ENCODE measurements around the gene MRPS18A.

The MRPS18A gene

DNA sequence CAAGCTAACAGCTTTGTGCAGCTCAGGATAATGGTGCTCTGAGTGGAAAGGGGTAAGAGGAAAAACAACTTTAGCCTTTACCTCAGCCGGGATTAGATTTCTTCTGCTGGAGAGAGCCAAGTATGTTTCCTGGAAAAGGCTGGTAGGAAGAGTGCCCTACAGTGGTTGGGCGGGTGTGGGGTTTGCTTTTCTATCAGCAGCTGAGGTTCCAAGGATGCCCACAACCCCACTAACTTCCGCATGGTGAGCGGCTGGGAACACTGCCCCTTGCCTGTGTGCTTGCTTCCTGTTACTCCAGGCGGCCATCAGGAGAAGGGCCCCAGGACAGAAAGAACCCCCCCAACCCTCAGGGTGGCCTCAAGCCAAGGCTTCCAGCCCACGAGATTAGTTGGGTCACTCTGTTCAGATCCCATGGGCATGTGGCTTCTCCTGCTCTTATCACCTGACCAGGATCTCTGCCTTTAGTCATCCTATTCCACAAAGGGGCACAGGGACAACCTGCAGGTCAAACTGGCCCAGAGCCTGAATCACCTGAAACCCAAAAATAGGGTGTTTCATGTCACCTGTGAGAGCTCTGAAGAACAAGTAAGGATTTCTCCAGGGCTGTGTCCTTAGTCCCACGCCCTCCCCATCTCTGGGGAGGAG is 10.5 kb downstream of the MRPS18A start:
- no peaks in the 10 kb centered on the region for H3K9me3 Mint-ChIP-seq
- no peaks in the 10 kb centered on the region for H3K4me1 Mint-ChIP-seq (ENCODE audit: low read depth)
- H3K36me3 Mint-ChIP-seq (ENCODE audit: low read depth) = peaks cover 99% of the 10 kb centered on the region
- no peak overlapping the region for H3K27ac Mint-ChIP-seq
- no peaks in the 10 kb centered on the region for H3K27me3 Mint-ChIP-seq
- no peak overlapping the region for H3K4me3 Mint-ChIP-seq
- intact Hi-C loops (cut with micrococcal nuclease) = no loop called here

DNA sequence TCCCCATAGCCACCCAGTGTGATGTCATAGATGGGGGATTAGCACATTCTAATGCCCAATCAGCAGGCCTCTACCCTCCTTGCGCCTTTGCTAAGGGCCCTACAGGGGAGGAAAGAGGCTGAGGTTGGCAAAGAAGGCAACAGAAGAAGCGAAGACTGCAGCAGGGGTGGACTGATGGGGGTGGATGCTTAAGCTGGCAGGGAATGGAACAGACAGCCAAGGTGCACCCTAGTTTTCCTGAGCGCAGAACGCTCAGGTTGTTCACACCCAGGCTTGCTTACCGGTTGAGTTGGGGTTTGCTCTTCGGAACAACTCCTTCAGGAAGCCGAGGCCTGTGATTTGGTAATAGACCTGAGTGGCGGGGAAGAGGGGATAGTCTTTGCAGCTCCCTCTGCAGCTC is 12.7 kb downstream of the MRPS18A start:
- peaks cover 8% of the 10 kb centered on the region for H3K4me1 Mint-ChIP-seq (ENCODE audit: low read depth)
- no peaks in the 10 kb centered on the region for H3K27me3 Mint-ChIP-seq
- H3K9me3 Mint-ChIP-seq = no peaks in the 10 kb centered on the region
- no peak overlapping the region for H3K27ac Mint-ChIP-seq
- intact Hi-C loops (cut with micrococcal nuclease) = no loop called here
- no peak overlapping the region for H3K4me3 Mint-ChIP-seq
- H3K36me3 Mint-ChIP-seq (ENCODE audit: low read depth) = peaks cover 99% of the 10 kb centered on the region

DNA sequence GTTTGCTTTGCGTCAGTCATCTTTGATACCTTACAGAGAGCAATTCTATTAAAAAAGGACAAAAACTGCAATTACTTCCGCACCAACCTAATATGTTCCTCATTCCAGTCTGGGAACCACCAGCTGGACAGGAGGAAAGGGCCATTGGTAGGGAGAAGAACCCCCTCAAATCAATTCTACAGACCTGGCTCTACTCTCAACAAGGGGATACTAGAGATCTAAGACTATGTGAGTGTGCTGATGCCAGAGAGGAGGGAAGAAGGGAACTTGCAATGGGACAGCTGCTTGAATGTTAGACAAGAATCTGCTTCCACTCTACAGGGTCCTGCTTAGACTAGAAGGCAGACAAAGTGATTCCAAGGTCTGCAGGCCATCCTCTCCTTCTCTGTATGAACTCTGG is 13.3 kb downstream of the MRPS18A start:
- H3K9me3 Mint-ChIP-seq = no peaks in the 10 kb centered on the region
- H3K4me3 Mint-ChIP-seq = no peak overlapping the region
- H3K36me3 Mint-ChIP-seq (ENCODE audit: low read depth) = peaks cover 97% of the 10 kb centered on the region
- H3K27ac Mint-ChIP-seq = no peak overlapping the region
- no peaks in the 10 kb centered on the region for H3K27me3 Mint-ChIP-seq
- H3K4me1 Mint-ChIP-seq (ENCODE audit: low read depth) = peaks cover 12% of the 10 kb centered on the region
- intact Hi-C loops (cut with micrococcal nuclease) = no loop called here

DNA sequence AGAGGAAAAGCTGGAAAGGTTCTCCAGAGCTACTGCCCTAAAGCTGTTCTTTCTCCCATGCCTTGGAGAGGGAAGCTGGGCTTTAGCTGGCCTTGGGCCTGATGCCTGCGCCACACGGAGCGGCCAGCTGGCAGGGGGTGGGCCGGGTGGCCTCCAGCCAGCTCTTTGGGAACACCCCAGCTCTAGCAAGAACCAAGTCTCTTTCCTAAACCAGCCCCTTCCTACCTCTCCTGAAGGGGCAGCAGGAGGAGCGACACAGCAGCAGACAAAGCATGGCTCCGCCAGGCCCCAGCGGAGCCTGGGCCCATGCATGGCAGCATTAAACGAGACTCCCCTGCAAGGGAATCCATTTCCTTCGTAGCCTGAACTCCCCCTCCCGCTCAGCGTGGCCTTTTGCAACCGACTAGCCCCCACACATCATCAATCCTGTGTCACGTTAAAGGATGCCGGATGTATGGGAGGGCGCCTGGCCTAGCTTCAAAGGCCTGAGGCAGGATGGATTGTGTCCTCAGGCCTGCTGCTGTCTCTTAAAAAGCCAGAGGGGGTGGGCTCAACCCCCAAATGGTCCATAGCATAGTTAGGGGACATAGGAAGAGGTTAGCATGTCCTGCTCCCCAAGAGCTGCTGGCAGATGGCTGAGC is 14.0 kb downstream of the MRPS18A start:
- Mint-ChIP-seq H3K4me3 (no peak overlapping the region), H3K4me1 (ENCODE audit: low read depth) (peaks cover 12% of the 10 kb centered on the region), H3K36me3 (ENCODE audit: low read depth) (peaks cover 90% of the 10 kb centered on the region), H3K27me3 (peaks cover 3% of the 10 kb centered on the region), H3K9me3 (no peaks in the 10 kb centered on the region), H3K27ac (no peak overlapping the region)
- intact Hi-C loops (cut with micrococcal nuclease) = no loop called here

DNA sequence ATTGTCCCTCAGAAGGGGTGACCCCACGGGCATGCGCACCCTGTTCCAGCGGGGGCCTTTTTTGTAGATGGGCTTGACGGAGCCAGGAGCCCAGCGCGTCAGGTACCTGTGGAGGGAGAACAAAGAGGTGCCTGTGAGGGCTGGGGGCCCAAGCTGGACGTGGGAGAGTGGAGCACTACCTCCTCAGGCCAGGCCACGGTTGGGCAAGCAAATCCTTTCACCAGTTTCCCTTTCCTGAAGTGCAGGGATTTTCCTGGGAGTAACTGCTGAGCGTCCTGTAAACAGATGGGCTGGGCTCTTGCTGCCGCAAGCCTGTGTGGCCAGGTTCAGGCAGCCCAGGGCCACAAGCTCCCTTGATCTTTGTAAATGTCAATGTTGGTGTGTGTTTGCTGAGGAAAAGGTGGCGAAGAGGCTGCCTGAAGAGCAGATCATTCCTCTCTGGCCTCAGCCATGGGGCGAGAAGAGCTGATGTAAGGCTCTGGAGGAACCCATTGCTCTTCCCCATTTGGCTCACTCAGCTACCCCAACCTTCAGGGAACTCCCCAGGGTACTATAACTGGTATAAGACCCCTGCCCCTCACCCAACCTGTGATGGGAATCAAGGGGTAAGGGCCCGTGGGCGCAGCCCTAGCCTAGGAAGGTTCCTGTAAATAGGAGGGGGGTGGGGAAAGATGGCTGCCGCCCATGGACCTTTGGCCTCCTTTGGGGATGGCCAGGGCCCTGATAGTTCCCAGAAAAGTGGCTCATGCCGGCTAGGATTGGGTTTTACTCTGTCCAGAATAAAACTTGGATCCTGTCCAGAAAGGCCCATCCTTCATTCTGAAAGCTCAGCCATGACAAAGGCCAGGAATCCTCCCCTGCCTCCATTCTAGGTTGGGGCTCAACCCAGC is 15.5 kb downstream of the MRPS18A start:
- H3K27ac Mint-ChIP-seq = no peak overlapping the region
- H3K4me1 Mint-ChIP-seq (ENCODE audit: low read depth) = peaks cover 27% of the 10 kb centered on the region
- H3K9me3 Mint-ChIP-seq = no peaks in the 10 kb centered on the region
- intact Hi-C loops (cut with micrococcal nuclease) = no loop called here
- H3K4me3 Mint-ChIP-seq = no peak overlapping the region
- peaks cover 75% of the 10 kb centered on the region for H3K36me3 Mint-ChIP-seq (ENCODE audit: low read depth)
- H3K27me3 Mint-ChIP-seq = peaks cover 18% of the 10 kb centered on the region

DNA sequence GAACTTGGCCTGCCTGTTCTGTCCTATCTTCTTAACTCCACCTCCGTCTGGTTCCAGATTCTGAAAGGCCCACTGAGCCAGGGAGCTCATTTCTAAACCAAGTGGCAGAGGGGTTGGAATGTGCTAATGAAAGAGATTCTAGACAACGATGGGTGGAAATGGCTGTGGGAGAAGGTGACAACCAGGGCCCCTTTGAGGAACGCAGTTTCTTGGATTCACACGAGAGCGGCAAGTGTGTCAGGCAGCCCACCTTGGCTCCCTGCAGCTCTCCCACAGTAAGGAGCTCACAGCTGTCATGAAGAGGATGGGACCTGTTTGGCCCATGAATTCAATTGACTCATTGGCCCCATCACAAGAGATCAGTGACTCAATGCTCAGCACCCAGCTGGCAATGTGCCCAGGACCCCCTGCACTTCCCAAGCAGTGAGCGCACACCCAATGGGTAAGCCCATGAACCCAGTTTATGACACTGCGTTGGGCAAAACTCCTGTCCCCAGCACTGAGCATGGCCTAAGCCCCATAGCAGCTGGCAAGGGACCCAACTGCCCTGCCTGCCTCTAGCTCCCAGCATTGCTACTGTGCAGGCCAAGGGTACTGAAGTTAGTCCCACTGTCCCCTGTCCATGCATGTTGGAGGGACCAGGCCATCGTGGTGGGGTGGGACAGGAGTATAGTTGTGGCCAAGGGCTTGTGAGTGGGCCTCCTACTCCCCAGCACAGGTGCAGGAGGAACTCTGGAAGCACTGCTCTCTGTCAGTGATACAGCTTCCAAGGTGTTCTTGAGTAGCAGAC is 16.4 kb downstream of the MRPS18A start:
- Mint-ChIP-seq H3K4me1 (ENCODE audit: low read depth) (peaks cover 28% of the 10 kb centered on the region), H3K9me3 (no peaks in the 10 kb centered on the region), H3K4me3 (no peak overlapping the region), H3K36me3 (ENCODE audit: low read depth) (peaks cover 67% of the 10 kb centered on the region), H3K27ac (no peak overlapping the region), H3K27me3 (peaks cover 24% of the 10 kb centered on the region)
- intact Hi-C loops (cut with micrococcal nuclease) = no loop called here

DNA sequence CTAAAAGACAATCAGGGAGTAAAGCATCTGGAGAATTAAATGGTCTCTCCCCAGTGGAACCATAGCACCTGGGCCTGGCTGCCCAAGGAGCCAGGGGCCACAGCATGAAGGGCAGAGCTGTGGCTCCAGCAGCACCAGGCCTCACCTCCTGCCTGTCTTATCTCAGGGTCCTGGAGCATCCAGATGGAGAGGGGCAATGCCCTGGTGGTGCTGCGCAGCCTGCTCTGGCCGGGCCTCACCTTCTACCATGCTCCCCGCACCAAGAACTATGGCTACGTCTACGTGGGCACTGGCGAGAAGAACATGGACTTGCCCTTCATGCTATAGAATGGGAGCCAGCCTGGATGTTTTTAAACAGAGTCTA is 17.0 kb downstream of the MRPS18A start:
- Mint-ChIP-seq H3K4me3 (no peak overlapping the region), H3K27ac (no peak overlapping the region), H3K4me1 (ENCODE audit: low read depth) (peaks cover 28% of the 10 kb centered on the region), H3K9me3 (no peaks in the 10 kb centered on the region), H3K27me3 (peaks cover 30% of the 10 kb centered on the region), H3K36me3 (ENCODE audit: low read depth) (peaks cover 61% of the 10 kb centered on the region)
- intact Hi-C loops (cut with micrococcal nuclease) = no loop called here

DNA sequence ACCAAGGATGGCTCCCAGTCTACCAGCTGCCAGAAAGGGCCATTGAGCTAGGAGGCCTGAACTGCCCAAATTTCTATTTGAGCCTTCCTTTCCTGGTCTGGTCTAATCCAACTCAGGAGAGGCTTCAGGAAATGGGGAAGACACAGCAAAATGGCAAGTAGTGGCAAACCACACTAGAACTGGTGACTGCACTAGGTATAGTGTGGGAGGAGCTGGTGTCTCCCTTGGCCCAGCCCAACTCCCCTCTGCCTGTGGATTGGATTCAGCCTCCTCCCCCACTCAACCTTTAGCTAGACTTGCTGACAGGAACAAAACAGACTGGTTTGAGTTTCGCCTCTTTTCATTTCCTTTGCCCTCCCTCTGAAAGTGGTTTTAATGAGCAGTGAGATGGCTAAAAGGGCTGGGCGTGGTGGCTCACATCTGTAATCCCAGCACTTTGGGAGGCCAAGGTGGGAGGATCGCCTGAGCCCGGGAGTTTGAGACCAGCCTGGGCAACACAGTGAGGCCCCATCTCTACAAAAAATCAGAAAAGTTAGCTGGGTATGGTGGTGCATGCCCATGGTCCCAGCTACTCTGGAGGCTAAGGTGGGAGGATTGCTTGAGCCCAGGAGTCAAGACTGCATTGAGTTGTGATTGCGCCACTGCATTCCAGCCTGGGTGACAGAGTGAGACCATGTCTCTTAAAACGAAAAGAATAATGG is 17.5 kb downstream of the MRPS18A start:
- no peak overlapping the region for H3K4me3 Mint-ChIP-seq
- intact Hi-C loops (cut with micrococcal nuclease) = loop anchor here (5.0 kb wide), 1 partner anchor 87 kb away; no protein-coding TSS in a partner anchor
- H3K36me3 Mint-ChIP-seq (ENCODE audit: low read depth) = peaks cover 56% of the 10 kb centered on the region
- no peak overlapping the region for H3K27ac Mint-ChIP-seq
- H3K27me3 Mint-ChIP-seq = peaks cover 32% of the 10 kb centered on the region
- H3K9me3 Mint-ChIP-seq = no peaks in the 10 kb centered on the region
- peaks cover 28% of the 10 kb centered on the region for H3K4me1 Mint-ChIP-seq (ENCODE audit: low read depth)

DNA sequence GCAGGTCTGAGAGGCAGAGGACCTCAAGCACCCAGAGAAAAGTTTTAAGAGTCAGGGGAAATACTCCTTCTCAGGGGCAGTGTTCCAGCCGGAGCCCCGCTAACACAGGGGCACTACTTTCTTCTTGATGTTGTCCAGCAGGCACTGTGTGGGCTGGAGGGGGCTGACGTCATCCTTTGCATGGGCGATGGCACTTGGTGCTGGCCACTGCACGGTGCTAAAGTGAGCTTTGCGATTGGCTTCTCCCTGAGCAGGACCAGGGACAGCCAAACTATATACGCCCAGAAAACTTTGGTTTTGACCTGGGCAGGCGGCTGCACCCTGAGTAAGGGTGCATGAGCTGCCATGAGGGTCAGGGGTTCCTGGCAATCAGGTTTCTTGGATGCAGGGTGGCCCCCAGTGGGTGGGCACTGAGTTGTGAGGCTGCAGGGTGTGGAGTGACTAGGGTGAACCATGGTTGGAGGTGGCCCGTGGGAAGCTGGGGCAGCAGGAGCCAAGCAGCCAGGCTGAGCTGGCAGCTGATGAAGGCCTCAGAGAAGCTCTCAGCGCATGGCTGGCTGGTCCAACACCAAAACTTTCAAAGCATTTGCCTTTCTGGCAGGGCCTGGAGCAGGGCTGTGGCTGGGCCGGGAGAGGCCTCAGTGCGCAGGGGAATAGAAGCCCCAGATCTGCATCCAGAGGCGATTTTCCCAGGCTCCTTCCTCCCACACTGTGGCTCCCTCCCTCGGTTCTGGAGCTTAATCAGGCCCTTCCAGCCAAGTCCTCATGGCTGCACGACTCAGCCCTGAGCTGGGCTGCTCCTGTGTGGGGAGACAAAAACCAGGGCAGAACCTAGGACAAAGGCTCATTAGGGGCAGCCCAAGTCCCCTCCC is 18.3 kb downstream of the MRPS18A start:
- Mint-ChIP-seq H3K36me3 (ENCODE audit: low read depth) (peaks cover 48% of the 10 kb centered on the region), H3K4me1 (ENCODE audit: low read depth) (peaks cover 28% of the 10 kb centered on the region), H3K9me3 (no peaks in the 10 kb centered on the region), H3K27ac (no peak overlapping the region), H3K27me3 (peaks cover 32% of the 10 kb centered on the region), H3K4me3 (no peak overlapping the region)
- intact Hi-C loops (cut with micrococcal nuclease) = loop anchor here (5.0 kb wide), 1 partner anchor 88 kb away; no protein-coding TSS in a partner anchor

DNA sequence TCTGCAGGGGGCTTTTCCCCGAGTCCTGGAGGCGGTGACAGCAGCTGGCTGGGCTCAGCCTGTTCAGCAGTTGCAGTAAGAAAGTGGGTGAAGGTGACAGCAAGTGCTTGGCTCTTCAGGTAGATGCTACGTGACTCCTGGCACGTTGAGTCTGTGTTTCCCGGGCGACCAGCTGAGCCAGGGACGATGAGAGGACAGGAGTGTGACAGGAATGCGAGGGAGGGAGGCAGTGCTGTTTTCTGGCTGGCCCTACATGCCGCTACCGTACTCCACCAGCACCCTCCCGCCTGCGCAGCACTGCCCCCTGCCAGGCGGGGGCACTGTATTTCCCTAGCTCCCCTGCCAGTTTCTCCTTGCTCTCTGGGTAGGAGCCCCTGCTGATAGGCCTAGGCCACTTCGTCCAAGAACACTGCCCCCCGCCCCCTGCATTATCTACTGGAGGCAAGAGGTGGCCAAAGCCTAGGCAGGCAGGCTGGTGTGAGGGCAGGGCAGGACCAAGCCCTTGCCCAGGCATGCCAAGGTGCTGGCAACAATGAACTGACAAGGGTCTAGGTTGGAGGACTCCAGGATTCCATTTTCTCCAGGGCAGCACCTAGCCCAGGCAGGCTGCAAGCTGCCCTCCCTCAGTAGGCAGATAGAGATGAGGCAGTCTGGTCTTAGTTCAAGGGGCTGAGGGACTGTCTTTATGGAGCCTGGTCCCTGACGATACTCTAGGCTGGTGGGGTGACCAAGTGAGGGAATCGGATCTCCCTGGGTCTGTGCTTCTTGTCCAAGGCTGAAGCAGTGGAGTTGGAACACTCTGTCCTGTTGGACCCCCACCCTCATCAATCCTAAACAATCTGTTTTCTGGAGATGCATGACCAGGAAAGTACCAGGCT is 19.2 kb downstream of the MRPS18A start:
- Mint-ChIP-seq H3K27me3 (peaks cover 32% of the 10 kb centered on the region), H3K9me3 (no peaks in the 10 kb centered on the region), H3K27ac (no peak overlapping the region), H3K4me1 (ENCODE audit: low read depth) (peaks cover 28% of the 10 kb centered on the region), H3K36me3 (ENCODE audit: low read depth) (peaks cover 39% of the 10 kb centered on the region), H3K4me3 (no peak overlapping the region)
- intact Hi-C loops (cut with micrococcal nuclease) = loop anchor here (5.0 kb wide), 1 partner anchor 89 kb away; no protein-coding TSS in a partner anchor

DNA sequence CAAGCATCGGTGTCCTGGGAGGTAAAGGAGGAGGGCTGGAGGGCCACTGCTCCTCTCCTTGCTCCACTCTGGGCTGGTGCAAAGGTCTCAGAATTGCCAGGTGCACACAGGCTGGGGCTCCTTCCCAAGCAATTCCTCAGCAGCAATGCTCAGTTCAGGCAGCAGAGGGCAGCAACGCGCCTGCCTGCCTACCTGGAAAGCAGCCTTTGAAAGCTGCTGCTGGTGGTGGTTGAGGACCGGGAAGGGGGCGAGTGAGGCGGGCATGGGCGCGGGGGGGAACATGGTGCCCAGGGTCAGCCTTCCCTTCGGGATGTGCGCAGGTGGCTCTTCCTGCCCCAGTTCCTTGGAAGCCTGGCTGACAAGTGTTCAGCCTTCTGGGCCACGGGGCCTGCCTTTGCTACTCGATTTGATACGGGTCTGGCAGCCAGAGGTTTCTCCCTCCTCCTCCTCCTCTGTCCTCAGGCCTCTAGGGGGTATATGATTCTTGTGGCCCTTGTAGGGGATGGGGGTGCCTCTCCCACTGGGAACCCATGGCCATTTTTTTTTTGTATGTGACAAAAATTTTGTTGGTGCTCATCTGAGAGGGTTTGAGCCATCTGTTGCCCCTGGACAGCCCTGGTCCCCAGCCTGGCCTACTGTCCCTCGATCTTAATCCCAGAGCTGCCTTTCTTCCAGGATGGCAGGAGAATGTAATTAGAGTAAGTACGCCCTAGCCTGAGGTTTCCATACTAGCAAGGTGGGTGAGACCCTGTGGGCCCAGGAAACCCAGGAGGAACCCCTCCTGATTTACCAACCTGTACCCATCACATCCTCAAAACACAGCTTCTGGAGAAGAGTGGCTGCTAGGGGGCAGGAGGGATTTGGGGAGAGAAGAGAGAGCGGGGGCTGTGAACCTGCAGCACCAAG is 20.1 kb downstream of the MRPS18A start:
- H3K36me3 Mint-ChIP-seq (ENCODE audit: low read depth) = peaks cover 30% of the 10 kb centered on the region
- peaks cover 32% of the 10 kb centered on the region for H3K27me3 Mint-ChIP-seq
- intact Hi-C loops (cut with micrococcal nuclease) = loop anchor here (1.0 to 5.0 kb wide), 2 partner anchors 90 to 412 kb away; no protein-coding TSS in a partner anchor
- peaks cover 28% of the 10 kb centered on the region for H3K4me1 Mint-ChIP-seq (ENCODE audit: low read depth)
- H3K4me3 Mint-ChIP-seq = no peak overlapping the region
- no peaks in the 10 kb centered on the region for H3K9me3 Mint-ChIP-seq
- no peak overlapping the region for H3K27ac Mint-ChIP-seq

Data from dendritic cell treated with granulocyte-macrophage colony-stimulating factor and Interleukin-4, amounts not matched to agents 40 ng/mL and 50 ng/mL, for 4 days (primary cell).